IPS-NIHi7 (cell line): Measurements from ENCODE around the gene TJAP1.
A peak's percentile ranks its signal among the peaks of the same experiment; 100 is the strongest.

Experiments used
- DNase-seq: peaks from one replicate; pipeline ENCODE4 v3.0.0; 2012; ENCODE audit warnings: mixed read lengths; ENCODE audit errors: extremely low spot score

The TJAP1 gene

DNA sequence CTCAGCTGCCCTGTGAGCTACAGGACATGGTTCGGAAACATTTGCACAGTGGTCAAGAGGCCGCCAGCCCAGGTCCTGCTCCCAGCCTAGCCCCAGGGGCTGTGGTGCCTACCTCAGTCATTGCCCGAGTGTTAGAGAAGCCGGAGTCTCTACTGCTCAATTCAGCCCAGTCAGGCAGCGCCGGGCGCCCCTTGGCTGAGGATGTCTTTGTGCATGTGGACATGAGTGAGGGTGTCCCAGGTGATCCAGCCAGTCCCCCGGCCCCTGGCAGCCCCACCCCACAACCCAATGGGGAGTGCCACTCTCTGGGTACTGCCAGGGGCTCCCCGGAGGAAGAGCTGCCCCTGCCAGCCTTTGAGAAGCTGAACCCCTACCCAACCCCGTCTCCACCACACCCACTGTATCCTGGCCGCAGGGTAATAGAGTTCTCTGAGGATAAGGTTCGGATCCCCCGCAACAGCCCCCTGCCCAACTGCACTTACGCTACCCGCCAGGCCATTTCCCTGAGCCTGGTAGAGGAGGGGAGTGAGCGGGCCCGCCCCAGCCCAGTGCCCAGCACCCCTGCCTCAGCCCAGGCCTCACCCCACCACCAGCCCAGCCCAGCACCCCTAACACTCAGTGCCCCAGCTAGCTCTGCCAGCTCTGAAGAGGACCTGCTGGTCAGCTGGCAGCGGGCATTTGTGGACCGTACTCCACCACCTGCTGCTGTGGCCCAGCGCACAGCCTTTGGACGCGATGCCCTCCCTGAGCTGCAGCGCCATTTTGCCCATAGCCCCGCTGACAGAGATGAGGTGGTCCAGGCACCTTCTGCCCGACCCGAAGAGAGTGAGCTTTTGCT lies 27.6 kb downstream of the TJAP1 start:
- DNase-seq: no peak

DNA sequence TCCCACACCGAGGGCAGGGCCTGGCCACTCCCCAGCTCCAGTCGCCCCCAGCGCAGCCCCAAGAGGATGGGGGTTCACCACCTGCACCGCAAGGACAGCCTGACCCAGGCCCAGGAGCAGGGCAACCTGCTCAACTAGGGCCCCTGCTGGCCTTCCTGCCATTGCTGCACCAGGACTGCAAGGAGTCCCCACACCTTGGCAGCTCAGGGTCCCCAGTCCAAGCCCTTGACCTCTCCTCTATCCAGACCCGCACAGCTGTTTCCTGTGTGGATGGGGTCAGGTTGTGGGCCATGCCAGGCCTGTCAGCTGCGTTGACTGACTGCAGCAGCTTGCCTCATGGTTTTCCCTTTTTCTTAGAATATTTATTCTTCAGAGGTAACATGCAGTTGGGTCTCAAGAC lies 28.3 kb downstream of the TJAP1 start:
- DNase-seq: no peak

GRCh38 chr6:43506171-43506570 lies 28.8 kb downstream of the TJAP1 start:
- DNase-seq: no peak

DNA sequence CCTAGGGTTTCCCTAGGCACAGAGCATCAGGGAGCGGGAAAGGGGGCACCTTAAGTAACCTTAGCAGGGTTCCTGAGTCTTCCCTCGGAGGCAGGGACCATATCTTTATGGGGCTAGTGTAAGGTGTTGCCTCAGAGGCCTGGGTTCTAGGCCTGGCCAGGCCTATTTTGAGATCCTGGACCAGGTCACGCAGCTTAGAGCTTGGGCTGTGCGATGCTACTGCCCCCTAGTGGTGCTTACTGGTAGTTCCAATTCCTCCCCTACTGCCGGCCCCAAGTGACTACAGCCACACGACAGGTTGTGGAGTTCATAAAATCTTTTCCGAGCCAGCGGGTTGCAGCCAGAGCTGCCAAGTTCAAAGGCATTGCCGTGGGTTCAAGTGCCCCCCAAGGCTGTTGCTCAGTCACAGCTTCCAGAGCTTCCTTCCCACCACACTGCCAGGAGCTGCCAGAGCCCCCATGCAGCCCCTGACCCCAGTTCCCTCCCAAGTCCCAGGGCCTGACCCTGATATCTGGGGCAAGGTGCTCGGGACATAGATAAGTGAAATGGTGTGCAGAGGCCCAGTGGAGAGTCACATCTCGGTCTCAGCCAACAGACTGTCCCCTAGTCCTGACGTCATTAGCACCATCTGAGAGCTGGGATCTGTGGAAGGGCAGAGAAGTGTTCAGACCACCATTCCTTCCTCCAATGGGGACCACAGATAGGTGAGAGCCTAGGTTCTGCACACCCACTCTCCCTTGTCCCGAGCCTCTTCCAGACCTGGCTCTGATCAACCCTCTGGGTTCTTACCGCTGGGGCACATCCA lies 29.5 kb downstream of the TJAP1 start:
- DNase-seq: peak; percentile 85

DNA sequence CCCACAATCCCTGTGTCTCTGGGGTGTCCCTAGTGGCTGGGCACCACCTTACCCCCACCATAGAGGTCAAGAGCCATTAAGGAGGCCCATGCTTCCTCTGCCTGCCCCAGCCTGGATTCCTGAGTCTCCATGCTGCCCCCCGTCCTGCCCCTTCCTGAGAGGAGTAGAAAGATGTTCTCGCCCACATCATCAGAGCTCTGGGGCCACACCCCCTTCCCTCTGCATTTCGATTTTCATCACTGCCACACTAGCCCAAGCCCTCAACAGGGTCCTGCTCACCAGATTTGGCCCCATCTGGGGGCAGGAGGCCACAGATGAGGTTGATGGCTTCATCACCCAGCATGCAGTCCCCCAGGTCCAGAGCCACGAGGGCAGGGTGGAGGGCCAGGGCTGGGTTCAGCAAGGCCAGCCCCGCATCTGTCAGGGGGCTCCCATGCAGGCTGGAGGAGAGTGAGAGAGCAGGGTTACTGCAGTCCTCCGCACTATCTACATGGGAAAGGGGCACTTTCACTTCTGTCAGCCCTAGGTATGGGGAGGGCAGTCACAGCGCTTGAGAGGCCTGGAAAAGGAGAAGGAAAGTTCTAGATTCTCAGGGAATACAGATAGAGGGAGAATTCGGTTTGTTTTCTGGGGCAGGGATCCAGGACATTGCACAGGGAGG lies 31.2 kb downstream of the TJAP1 start:
- no peak for DNase-seq

DNA sequence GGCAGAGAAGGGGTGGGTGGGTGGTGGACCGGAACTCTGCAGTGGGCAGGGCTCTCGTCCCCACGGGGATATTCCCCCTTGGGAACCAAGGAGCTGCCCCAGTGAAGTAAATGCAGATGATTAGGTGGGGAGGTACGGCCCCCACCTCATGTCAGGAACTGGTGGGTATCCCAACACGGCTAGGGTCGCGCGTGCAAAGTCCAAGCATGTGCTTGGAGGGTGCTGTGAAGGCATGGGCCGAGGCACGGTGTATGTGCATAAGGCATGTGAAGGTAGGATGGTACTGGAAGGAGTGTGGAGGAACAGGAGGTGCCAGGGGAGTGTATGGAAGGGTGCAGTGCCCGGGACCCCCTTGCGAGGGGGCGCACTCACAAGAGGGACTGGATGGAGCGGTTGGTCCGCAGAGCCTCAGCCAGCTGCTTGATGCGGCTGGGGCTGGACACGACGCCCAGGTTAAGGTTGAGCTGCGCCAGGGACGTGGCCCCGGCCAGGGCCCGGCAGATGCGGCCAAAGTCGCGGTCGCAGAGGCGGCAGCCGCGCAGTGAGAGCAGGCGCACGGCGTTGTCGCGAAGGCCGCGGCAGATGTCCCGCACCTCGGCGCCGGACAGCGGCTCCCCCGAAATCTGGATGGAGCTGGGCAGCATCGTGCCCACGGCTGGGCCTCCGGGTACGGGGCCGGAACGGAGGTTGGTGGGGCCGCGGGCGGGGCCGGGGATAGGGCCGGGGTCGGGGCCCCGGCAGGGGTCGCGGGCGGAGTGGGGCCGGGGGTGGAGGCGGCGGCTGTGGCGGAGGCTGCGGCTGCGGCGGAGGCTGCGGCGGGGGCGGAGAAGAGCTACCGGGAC lies 32.0 kb downstream of the TJAP1 start:
- no peak for DNase-seq

DNA sequence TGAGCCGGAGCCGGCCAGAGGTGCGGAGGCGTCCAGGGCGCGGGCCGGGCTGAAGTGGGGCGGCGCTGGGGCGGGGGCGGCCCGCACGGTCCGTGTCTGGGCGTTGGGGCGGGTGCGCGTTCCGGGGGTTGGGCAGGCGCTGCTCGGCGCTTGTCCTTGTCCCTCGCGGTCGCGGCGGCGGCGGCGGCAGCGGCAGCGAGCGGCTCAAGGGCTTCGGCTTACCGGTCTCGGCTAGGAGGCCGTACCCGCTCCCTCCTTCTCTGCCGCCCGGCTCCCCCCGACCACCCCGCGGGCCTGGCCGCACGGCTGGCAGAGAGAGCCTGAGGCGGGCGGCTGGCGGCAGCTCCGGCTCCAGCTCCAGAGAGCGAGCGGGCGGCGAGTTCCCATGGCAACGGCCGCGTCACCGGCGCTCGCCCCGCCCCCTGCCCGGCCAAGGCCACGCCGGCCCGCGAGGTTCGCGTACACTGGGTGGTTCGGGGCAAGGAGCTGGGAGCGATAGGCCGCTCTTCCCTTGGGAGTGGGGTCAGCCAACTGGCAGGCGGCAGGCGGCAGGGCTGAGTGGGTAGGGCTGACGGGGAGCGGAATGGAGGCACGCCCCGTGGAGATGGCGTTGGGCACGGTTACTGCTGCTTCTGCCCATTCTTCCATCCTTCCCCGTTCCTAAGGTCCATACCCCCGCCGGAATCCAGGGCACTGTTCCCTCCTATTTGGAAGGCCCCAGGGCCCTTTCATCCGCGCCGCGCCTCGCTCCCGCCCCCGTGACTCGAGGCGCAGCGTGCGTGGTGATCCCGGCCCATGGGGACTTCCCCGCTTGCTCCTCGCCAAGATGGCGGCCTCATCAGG lies 32.8 kb downstream of the TJAP1 start, which contains the start of gene LRRC73:
TSS of gene LRRC73 (minus strand) at position 363 of the 843 bp plus-strand sequence. CDS start 561 bp downstream, outside the sequence.
- DNase-seq: peak; percentile 87

DNA sequence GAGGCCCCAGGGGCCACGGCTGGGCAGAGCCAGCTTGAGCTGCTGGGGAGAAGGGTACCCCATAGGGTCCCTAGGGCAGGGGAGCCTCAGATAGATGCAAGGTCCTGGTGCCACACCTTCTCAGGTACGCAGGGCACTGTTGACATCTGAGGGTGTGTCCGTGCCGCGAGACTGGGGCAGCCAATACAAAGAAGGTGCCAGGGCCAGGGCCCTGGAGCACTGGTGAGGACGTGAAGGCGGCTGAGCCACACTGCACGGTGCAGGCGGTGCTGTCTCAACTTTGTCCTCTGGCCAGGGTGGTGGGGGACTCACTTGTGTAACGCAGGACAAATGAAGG lies 33.4 kb downstream of the TJAP1 start:
- no peak for DNase-seq

- DNase-seq: no peak
Measured at GRCh38 chr6:43511824-43512415, 34.5 kb downstream of the TJAP1 start.

GRCh38 chr6:43515808-43516207 lies 38.4 kb downstream of the TJAP1 start:
- no peak for DNase-seq

DNA sequence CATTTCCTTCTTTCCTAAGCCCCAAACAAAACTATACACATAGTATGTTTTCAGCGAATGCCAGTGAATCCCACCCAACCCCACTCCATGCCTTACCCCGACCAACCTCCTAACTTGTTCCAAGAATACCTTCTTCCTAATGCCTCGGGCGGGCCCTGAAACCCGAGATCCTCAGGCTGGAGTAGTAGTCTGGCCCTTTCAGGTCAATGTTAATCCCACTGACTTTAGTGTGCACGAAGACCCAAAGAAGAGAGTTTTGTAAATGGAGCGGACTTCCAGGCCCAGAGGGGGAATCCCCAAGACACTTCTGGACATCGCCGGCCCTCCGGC lies 39.0 kb downstream of the TJAP1 start:
- no peak for DNase-seq

DNA sequence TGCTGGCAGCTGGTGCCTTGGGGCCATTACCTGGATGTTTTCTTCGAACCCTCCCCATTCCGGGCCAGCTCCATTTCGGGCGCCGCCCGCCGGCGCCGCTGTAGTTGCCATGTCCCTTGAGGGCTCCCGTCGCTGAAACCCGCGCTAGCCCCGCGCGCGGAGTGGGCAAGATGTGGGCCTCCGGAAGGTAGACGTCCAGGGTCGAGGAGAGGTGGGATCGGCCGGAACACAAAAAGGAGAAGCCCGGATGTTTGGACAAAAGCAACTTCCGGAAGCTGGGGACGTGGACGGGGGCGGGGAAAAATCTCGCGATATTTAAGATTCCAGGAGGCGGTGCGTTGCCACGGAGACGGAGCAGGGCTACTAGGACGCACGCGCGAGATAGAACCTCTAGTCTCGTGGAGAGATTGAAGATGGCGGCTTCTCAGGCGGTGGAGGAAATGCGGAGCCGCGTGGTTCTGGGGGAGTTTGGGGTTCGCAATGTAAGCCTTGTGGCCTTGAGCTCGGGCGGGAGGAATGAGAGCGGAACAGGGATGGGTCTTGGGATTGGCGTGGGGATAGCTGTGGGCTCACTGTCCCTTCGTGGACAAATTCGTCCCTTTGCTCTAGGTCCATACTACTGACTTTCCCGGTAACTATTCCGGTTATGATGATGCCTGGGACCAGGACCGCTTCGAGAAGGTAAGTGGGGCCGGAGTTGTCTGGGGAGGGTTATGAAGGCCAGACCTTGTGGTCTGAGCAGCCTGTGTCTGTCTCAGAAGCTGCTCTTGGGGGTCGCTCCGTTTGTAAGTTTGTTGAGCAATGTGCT lies 39.5 kb downstream of the TJAP1 start, which contains the start of the genes POLR1C and YIPF3:
TSS of gene POLR1C (plus strand) at position 393 of the 808 bp plus-strand sequence. CDS start at position 414, 21 bp downstream.
TSS of gene YIPF3 (minus strand) at position 230 of the 808 bp plus-strand sequence. CDS start at position 111, 119 bp downstream.
- peak; percentile 98 for DNase-seq

DNA sequence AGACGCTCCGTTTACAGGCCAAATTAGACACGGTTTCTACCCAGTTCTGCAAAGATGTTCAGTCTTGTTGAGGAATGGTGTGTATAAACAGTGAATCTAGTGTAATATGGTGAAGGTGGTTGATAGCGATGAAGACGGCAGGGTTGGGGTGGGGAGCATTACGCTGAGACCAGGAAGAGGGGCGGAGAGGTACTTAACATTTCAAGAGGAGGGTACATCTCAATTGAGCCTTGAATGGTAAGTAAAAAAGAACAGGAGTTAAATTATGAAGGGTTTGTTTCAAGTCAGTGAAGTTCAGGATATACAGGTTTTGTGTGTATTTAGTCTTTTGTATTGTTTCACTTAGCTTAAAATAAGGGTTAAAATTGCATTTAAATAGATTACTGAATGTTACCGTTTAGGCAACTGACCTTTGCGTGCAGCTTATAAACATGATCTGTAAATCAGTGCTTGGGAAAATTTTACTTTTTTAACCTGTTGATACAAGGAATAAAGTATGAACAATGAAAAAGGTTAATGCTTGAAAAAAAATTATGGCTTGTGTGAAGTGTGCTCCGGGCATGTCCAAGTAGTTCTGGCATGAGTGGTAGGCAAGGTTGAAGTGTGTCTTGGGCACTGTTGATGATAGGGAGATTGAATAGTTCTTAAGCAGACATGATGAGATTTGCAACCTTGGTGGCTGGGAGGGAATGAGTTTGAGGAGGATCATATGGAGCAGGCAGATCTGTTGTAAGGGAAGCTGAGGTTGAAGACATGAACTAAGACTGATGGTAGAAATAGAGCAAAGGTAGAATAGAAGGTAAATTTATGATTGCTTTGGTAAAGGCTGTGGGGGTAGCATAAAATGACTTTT lies 40.4 kb downstream of the TJAP1 start:
- DNase-seq: peak; percentile 31

DNA sequence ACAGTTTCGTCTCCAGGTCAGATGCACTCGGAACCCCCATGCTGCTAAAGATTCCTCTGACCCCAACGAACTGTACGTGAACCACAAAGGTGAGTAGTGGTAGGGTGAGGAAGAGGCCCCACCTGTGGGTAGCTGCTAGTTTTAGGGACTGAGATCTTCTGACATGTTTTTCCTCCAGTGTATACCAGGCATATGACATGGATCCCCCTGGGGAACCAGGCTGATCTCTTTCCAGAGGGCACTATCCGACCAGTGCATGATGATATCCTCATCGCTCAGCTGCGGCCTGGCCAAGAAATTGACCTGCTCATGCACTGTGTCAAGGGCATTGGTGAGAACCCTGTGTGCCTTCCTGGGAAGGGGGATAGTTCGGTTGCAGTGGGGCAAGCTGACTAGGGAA lies 42.7 kb downstream of the TJAP1 start:
- no peak for DNase-seq

DNA sequence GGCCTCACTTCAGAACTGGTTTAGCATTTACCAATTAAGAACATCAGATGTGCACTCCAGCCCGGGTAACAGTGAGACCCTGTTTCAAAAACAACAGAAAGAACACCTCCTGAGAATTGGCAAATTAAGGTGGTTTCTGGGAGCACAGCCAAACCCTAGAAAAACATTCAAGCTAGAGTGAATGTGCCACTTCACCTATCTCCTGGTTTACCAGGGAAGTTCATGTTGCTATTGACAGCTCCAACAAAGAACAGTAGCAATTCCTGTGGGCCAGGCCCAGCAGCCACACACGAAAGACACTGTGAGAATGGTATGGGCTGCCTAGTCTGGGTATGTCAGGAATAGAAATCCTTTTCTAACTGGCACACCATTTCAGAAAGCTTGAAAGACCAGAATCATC lies 44.5 kb downstream of the TJAP1 start:
- no peak for DNase-seq

GRCh38 chr6:43522547-43523261 lies 45.3 kb downstream of the TJAP1 start:
- no peak for DNase-seq

DNA sequence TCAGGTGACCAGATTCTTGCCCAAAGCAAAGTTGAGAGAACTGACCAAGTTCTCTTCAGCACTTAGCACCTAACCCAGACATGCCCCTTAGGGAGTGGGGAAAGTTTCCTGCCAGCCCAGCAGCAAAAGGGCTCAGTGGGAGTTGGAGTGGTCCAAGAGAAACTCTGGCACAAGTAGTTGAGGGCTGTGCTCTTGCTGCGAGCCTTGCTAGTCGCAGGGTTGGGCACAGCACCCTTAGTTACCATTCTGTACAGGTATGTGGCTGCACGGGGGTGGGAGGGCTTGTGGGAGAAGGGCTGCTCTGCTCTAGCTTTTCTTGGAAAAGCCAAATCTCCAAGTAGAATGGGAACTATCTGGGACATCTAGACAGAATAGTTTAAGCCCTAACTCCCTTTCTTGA lies 45.9 kb downstream of the TJAP1 start:
- DNase-seq: no peak
